ENCODE results near the gene NOSIP.
A peak's percentile ranks its signal among the peaks of the same experiment; 100 is the strongest.
"Not testable (repeated sequence)": the region's sequence is repeated elsewhere in the genome, so short reads cannot be mapped to it uniquely, and the experiment has no call there.

NOSIP gene

GRCh38 chr19:49580264-49581006, at the start of gene NOSIP:
NOSIP (minus strand) TSS chr19:49580556; CDS start chr19:49560691, 19,865 bp downstream.
- DNase-seq: peak; percentile 47

DNA sequence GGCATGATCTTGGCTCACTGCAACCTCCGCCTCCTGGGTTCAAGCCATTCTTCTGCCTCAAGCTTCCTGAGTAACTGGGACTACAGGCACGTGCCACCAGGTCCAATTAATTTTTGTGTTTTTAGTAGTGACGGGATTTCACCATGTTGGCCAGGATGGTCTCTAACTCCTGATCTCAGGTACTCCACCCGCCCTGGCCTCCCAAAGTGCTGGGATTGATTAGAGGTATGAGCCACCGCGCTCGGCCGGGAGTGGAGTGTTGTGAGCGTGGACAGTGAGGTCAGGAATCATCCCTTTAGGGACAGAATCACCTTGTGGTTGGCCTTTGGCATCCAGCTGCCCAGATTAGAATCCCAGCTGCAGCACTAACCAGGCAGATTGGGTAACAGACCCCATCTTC, 49.3 kb upstream of the NOSIP start:
- no peak for DNase-seq

DNA sequence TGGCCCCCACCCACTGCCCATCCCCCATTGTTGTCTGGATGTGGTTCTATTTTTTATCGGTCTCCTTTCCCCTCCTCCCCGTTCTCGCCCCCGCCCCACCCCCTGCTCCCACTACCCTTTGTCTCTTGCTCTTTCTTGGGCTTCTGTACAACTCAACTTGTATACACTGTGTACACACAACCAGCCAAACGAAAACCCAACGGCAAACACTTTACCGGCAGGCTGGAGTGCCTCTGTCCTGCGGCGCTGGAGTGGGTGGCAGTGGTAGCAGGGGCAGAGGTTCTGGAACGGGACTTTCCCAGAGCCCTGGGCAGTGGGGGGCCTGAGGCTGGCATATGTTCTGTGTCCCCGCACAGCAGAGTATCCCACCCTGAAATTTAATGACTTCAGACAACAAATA, 45.9 kb upstream of the NOSIP start:
- no peak for DNase-seq

DNA sequence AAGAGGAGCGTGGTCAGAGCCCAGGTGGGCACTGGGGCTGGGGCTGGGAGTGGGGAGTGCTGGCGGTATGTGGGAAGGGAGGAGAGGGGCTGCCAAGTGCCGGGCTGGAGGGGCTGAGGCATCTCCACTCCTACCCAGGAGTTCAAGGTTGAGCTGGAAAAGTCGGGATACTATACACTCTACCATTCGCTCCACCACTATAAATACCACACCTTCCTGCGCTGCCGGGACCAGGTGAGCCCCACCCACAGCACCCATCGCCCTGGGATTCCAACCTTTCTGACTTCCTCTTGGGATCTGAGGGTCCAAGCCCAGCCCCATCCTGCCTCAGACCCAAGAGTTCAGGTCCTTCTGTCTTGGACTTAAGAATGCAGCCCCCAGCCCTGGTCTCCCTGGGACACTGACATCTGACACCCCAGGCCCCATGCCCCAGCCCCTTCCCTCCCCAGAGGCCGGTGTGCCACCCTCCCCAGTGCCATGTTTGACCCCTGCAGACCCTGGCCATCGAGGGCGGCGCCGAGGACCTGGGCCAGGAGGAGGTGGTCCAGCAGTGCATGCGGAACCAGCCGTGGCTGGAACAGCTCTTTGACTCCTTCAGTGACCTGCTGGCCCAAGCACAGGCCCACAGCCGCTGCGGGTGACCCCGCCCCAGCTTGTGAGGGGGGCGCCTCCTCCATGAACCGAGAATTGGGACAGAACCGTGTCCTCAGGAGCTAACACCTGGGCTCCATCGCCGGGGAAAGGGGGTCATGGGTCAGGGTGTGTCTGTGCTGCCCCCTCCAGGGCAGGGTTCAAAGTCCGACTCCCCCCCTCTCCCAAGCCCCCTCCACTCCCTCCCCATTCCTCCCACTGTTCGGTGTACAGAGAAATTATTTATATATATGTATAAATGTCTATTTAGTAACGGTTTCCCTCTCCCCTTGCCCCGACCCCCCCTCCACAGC, 44.9 kb upstream of the NOSIP start:
- DNase-seq: no peak

DNA sequence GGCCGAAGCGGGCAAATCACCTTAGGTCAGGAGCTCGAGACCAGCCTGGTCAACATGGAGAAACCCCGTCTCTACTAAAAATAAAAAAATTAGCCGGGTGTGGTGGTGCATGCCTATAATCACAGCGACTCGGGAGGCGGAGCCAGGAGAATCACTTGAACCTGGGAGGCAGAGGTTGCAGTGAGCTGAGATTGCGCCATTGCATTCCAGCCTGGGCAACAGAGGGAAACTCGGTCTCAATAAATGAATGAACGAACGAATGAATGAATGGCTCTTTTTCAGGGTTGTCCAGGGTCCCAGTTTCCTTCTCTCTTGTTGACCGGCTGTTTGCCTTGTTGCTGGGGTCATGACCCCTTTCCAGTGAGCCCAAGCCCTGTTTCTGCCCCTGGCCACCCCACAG, 37.5 kb upstream of the NOSIP start:
- not testable (repeated sequence) for DNase-seq

DNA sequence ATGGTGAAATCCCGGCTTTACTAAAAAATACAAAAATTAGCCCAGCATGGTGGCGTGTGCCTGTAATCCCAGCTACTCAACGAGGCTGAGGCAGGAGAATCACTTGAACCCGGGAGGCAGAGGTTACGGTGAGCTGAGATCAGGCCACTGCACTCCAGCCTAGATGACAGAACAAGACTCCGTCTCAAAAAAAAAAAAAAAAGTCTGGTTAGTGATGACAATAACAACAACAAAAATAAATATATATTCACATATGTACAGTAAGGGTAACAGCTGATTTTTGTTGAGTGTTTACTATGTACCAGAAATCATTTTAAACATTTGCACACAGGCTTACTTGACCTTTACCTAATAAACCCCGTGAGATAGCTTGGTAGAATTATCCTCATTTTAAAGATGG, 36.6 kb upstream of the NOSIP start:
- DNase-seq: no peak

- no peak for DNase-seq
Observed at GRCh38 chr19:49616532-49616931, 36.2 kb upstream of the NOSIP start.

GRCh38 chr19:49615861-49616260, 35.5 kb upstream of the NOSIP start:
- no peak for DNase-seq

DNA sequence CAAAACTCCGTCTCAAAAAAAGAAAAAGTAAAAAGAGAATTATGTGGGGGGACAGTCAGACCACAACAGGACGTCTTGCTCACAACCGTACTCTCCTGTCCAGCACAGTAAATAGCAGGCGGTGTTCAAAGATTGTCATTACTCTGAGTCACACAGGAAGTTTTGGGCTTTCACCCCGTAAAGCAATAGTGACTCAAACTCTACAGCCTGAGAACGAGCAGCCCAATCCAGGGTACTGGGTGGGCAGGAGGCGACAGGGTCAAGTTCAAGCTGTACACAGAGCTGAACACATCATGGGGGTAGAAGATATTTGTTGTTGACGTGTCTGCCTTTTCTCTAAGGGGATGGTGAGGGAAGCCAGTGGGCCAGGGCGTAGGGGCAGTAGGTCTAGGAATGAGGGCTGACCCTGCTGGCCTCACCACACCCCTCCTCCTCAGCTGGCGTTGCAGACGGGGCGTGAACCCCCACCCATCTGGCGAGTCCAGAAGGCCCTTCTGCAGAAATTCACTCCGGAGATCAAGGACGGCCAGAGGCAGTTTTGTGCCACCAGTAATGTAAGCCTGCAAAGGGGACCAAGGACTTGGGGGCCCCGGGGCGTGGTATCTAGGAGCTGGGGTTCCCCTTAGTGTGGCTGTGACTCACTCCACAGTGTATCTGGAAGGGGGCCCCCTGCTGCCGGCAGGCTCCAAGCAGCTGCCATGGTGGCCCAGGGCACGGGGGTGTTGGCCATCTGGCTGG, 33.9 kb upstream of the NOSIP start:
- no peak for DNase-seq

DNA sequence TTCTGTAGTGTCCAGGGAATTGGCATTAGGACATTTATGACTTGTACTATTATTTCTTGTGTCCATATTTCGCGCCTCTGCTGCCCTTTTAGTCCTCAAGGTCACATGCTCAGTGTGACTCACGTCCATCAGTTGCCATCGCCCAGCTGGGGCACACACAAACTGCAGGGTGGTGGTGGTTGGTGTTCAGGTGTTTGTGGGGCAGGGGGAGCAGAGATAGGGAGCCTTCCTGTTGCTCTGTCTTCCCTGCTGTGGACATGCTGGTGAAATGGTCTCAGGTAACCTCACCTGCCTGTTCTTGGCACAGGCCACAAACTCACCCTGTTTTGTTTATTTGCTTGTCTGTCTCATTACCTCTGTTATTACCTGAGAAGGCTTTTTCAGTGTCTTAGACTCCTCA, 33.0 kb upstream of the NOSIP start:
- no peak for DNase-seq

DNA sequence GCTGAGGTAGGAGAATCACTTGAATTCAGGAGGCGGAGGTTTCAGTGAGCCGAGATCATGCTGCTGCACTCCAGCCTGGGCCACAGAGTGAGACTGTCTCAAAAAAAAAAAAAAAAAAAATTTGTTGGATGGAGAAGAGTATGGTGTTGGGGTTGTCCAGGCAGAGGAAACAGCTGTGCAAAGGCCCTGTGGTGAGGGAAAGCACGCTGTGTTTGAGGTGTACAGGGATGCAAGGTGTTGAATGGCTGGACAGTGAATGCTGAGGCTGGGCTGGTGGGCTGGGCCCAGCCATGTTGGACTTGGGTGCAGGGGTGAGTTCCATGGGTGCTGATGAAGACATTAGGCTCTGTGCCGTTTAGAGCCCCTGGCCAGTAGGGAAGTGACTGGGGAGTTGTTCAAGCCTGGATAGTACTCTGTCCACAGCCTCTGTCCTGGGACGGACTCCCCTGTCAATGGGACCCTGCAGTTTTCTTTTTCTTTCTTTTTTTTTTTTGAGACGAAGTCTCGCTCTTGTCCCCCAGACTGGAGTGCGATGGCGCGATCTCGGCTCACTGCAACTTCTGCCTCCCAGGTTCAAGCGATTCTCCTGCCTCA, 29.2 kb upstream of the NOSIP start:
- no peak for DNase-seq

GRCh38 chr19:49605605-49606004, 25.2 kb upstream of the NOSIP start:
- DNase-seq: no peak

GRCh38 chr19:49602806-49603205, 22.4 kb upstream of the NOSIP start:
- no peak for DNase-seq

DNA sequence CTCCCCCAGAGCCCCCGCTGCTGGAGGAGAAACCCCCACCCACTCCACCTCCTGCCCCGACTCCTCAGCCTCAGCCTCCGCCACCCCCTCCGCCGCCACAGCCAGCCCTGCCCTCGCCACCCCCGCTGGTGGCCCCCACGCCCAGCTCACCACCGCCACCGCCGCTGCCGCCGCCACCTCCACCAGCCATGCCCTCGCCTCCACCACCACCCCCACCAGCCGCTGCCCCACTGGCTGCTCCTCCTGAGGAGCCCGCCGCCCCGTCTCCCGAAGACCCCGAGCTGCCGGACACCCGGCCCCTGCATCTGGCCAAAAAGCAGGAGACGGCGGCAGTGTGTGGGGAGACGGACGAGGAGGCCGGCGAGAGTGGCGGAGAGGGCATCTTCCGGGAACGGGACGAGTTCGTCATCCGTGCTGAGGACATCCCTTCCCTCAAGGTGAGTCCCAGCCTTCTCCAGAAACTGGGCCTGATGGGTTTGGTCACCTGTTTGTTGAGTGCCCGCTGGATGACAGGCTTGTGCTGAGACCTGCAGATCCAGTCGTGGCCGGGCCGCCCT, 21.2 kb upstream of the NOSIP start:
- no peak for DNase-seq

- no peak for DNase-seq
Observed at GRCh38 chr19:49599378-49600295, 19.3 kb upstream of the NOSIP start.

DNA sequence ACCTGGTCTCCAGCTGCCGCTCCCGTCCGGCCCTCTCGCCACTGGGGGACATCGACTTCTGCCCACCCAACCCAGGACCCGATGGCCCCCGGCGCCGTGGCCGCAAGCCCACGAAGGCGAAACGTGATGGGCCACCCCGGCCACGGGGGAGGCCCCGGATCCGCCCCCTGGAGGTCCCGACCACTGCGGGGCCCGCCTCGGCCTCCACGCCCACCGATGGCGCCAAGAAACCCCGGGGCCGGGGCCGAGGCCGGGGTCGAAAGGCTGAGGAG, 17.3 kb upstream of the NOSIP start:
- DNase-seq: no peak

GRCh38 chr19:49596954-49597702, 16.8 kb upstream of the NOSIP start:
- DNase-seq: no peak

DNA sequence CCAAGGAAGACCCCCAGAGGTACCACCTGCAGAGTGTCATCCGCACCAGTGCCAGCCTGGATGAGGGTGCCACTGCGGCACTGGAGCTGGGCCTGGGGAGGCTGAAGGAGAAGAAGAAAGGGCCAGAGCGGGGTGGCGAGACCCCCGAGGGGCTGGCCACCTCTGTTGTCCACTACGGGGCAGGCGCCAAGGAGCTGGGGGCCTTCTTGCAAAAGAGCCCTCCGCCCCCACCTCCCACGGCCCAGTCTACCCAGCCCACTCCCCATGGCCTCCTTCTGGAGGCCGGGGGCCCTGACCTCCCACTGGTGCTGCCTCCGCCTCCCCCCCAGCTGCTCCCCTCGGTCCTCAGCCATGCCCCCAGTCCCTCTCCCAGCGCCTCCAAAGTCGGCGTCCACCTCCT, 16.1 kb upstream of the NOSIP start:
- DNase-seq: no peak

DNA sequence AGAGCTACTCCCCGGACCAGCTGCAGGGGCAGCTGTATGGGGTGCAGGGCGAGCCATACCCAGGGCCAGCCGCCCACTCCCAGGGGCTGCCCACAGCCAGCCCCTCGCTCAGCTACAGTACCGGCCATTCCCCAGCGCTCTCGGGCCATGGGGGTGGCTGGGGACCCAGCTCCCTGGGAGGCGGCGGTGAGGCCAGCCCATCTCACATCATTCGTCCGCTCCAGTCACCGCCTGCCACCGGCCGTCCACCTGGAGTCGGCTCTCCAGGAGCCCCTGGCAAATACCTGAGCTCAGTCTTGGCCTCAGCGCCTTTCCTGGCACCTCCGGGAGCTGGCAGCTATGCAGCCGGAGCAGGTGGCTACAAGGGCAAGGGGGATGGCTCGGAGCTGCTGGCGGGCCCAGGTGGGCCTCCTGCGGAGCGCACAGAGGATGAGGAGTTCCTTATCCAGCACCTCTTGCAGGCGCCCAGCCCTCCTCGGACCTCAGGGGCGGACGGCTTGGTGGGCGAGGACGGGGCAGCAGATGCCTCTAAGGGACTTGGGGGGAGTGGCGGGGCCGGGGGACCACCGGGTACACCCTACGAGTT, 15.6 kb upstream of the NOSIP start:
- no peak for DNase-seq

DNA sequence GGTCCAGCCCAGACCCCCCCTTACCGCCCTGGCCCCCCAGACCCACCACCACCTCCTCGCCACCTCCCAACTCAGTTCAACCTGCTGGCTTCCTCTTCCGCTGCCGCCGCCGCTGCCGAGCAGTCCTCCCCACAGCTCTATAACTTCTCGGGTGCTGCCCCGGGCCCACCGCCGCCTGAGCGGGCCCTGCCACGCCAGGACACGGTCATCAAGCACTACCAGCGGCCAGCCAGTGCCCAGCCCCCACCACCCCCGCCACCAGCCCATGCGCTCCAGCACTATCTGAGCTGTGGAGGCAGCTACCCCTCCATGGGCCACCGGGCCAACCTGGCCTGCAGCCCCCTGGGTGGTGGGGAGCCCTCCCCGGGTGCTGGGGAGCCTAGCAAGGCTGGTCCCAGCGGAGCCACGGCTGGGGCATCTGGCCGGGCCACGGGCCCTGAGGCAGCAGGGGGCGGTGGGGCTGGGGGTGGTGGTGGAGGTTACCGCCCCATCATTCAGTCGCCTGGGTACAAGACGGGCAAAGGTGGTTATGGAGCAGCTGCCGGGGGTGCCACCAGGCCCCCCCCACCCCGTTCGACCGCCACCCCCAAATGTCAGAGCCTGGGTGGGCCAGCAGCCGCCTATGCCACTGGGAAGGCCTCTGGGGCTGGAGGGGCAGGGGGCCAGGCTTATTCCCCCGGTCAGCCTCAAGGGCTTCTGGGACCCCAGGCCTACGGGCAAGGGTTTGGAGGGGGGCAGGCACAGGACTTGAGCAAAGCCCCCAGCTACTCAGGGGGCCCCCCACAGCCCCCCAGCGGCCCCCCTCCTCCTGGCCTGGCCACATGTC, 14.8 kb upstream of the NOSIP start:
- DNase-seq: no peak
